ENCODE measurements around the gene THTPA. TPM values are rescaled to one million over a fixed set of nuclear protein-coding genes. Genes with fewer than 3 reads are reported as not detected.

The THTPA gene
- total RNA-seq, 4 donors from 2014 or later, result 12.5 to 19.6 (median 16.7) TPM

DNA sequence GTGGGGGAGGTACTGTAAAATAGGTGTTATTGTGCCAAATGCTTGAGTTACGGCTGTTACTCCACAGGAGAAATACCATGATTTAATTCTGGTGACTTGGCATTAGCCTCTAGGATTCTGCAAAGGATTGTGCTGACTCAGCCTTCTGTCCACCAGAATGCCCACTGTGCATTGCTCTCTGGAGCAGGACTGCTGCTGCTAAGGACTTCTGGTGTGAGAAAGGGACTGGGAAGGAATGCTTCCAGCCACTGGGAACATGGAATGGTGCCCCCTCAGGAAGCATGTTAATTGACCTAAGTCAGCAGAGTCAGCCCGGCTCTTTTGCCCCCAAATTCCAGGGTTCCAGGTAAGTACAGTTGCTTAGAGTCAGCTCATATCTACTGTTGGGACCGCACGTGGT, 37.4 kb upstream of the THTPA start:
- TF ChIP-seq, protein P1, sequence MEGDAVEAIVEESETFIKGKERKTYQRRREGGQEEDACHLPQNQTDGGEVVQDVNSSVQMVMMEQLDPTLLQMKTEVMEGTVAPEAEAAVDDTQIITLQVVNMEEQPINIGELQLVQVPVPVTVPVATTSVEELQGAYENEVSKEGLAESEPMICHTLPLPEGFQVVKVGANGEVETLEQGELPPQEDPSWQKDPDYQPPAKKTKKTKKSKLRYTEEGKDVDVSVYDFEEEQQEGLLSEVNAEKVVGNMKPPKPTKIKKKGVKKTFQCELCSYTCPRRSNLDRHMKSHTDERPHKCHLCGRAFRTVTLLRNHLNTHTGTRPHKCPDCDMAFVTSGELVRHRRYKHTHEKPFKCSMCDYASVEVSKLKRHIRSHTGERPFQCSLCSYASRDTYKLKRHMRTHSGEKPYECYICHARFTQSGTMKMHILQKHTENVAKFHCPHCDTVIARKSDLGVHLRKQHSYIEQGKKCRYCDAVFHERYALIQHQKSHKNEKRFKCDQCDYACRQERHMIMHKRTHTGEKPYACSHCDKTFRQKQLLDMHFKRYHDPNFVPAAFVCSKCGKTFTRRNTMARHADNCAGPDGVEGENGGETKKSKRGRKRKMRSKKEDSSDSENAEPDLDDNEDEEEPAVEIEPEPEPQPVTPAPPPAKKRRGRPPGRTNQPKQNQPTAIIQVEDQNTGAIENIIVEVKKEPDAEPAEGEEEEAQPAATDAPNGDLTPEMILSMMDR (IDR thresholded peaks at IDR 0.05), result no peak
- DNase-seq (ENCODE audit: low spot score) (no peak), ATAC-seq (ENCODE audit: low FRiP score) (no peak)

DNA sequence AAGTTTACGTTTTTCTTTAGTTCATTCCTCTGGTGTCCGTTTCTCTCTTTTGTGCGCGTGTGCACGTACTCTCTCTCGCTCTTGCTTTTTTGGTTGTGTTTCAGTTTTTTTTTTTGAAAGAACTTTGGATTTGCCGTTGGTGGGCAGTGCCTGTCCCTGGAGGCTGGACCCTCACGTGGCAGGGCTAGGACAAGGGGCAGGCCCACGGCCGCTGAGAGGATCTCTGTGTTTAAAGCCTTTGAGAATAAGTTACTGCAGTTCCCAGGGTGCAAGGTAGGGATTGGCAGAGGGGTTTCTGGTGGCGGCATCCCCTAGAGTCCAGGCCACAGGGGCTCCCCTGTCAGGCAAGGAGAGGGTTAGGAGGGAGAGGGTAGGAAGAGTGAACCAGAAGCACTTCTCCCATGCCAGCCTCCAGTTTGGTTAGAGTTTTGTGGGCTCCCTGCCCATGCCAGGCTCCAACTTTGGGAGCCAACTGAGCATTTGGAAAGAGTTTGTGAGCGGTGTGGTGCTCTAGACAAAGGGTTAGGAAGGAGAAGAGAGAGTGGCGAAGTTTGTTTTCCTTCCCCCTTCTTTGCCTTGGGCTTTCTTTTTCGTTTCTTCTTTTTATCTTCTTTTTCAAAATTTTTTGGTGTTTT, 35.1 kb upstream of the THTPA start:
- TF ChIP-seq, protein P1 (IDR thresholded peaks at IDR 0.05), result no peak
- no peak for DNase-seq (ENCODE audit: low spot score)
- no peak for ATAC-seq (ENCODE audit: low FRiP score)

DNA sequence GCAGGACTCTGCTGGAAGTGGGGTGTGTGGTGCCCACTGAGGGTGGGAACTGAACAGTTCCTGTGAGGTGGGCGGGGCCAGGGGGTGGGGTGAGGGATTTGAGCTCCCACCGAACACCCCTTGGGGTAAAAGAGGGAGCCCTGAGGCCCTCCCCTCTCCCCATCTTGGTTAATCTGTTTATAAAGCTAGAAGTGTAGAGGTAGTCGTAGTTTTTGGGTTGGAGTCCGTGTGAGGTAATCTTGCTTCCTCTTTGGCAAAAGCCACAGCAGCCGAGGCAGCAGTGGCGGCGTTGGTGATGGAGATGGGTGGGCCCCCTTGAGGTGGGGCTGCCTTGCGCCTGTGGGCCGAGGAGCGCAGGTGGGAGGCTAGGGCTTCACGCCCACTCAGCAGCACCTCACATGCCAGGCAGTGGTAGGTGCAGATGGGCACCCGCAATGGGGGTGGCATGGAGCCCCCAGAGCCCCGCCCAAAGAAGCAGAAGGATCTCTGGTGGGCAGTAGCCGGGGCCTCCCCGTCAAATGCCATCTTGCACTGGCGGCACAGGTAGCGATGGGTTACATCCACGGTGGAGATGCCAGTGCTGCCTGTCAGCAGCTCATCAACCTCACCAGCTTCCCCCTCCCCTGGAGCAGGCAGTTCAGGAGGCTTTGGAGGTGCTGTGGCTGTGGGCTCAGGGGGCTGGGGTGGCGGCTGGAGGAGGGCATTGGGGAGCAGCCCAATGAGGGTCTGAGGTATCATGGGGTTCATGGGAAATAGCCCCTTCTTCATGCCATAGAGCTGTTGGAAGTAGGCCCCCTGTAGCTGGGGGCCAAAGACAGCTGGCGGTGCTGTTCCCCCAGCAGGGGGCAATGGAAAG, 34.1 kb upstream of the THTPA start:
- no peak for ATAC-seq (ENCODE audit: low FRiP score)
- TF ChIP-seq, protein P1 (IDR thresholded peaks at IDR 0.05), result no peak
- no peak for DNase-seq (ENCODE audit: low spot score)

DNA sequence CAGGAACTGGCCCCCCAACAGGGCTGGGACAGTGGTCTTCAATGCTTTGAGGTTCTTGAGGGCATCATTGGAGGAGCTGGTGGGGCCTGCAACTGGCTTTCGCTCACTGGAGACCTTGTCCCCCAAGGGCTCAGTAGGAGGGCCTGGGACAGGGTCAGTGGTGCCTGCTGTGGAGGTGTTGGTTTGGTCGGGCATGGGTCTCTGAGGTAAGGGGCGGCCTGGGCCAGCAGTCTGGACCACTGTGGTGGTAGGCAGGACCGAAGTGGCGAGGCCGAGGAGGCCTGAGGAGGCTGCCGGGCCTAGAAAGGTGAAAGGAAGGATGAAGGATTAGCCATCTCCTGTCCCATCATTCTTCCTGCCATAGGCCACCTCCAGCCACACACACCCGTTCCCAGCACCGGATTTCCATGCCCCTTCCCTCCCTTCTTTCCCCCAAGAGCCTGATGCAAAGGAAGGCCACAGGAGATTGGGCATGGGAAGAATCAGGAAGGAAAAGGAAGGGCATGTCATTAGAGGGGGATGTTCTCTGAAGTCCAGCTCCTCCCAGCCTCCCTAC, 33.4 kb upstream of the THTPA start:
- ATAC-seq (ENCODE audit: low FRiP score) (no peak), DNase-seq (ENCODE audit: low spot score) (no peak)

DNA sequence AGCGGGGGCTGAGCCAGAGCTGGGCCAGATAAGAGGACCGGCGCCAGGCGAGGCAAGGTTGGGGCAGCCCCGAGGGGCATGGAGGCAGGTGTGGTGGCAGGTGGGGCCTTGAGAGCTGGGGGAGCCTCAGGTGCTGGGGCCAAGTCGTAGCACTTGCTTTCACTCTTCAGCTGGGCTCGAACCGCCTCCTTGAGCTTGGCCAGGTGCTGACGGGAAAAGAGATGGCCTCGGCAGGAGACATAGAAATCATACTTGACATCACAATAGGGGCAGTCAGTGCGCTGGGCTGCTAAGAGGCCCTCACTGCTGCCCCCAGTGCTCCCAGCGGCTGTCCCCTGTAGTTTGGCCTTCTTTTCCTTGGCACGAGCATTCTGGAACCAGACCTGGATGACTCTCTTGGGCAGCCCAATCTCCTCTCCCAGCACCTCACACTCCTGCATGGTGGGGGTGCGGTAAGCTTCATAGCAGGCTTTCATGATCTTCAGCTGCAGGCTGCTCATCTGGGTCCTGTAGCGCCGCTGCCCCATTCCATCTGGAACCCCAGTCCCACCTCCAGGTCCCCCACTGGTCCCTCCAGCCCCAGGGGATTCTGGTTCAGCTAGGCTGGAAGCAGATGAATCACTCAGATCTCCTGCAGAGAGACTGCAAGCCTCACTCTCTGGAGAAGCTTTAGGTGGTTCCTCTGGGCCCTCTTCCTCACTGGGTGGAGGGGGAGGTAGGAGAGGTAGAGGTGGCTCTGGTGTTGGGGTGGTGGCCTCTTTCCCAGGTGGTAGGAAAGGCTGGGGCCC, 32.6 kb upstream of the THTPA start:
- TF ChIP-seq, protein P1 (IDR thresholded peaks at IDR 0.05), result no peak
- ATAC-seq (ENCODE audit: low FRiP score) (no peak), DNase-seq (ENCODE audit: low spot score) (no peak)

More for the DNA sequence above, 33.4 kb upstream of the THTPA start:
- TF ChIP-seq, protein P1 (IDR thresholded peaks at IDR 0.05), result no peak

DNA sequence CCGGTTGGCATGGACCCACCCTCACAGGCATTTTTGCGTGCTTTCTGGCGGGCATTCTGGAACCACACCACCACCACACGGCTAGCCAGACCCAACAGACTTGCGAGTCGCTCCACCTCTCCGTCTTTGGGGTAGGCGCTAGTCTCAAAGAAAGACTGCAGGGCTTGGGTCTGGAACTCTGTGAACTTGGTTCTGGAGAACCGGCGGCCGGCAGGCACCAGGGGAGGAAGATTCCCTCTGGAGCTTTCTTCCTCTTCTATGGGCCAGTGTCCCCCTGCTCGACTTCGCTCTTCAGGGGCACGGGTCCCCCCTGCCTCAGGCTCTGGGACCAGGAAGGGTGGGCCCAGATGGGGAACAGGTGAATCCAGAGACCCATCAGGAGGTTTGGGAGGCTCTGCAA, 31.1 kb upstream of the THTPA start:
- TF ChIP-seq, protein P1 (IDR thresholded peaks at IDR 0.05), result no peak
- no peak for ATAC-seq (ENCODE audit: low FRiP score)
- no peak for DNase-seq (ENCODE audit: low spot score)
